K562 treated with DMSO at 1 percent for 4 hours (cell line): ENCODE measurements around the gene CDH13. TPM values are rescaled to one million over a fixed set of nuclear protein-coding genes. Genes with fewer than 3 reads are reported as not detected.

ENCODE experiments used
- total RNA-seq: library from RNA; unstranded; fragments of 300-600 nt; gene quantifications from 2 replicates; pipeline ENCODE4 v1.2.3, GENCODE V29; 2022; ENCODE audit not compliant: insufficient read depth

The CDH13 gene
- not detected in 2 replicates for total RNA-seq

GRCh38 chr16:82626791-82627261 is at the start of gene CDH13:
Gene CDH13 (plus strand): TSS chr16:82626969.

GRCh38 chr16:83807710-83808572 is 1181.2 kb downstream of the CDH13 start, which contains the start of gene HSBP1:
Gene HSBP1 (plus strand): TSS chr16:83807978. CDS start chr16:83808077, 99 bp downstream.

